K562 (cell line): ENCODE results near the gene HDAC9. TPM values are rescaled to one million over a fixed set of nuclear protein-coding genes. Genes with fewer than 3 reads are reported as not detected.

Experiments used
- ATAC-seq: fragments of 200-7000 bp; cut with Tn5 transposase; 3 replicates; pipeline ENCODE4 v1.9.1; 2020; ENCODE audit warnings: moderate library complexity
- BruUV-seq: library from RNA; stranded (reverse); fragments of 400-500 nt; replicated peaks from 2 replicates; lab custom pipeline; 2021; lab: Mats Ljungman, UMichigan
- CTCF ChIA-PET: fragments of 300-600 bp; formaldehyde crosslinking; extraction: SDS; loops from one replicate; lab custom pipeline; 2021; ENCODE audit warnings: low intra/inter-chr PET ratio; lab: Yijun Ruan, JAX
- POLR2A ChIA-PET: fragments of 300-600, 350-650 bp; sonication (Branson Sonifier 250); formaldehyde crosslinking; extraction: SDS; loops from one replicate; lab custom pipeline; 2021; ENCODE audit warnings: antibody characterized with exemption, inconsistent platforms; lab: Yijun Ruan, JAX
- DNase-seq, 4 experiments: peaks; one replicate each; pipeline versions ENCODE4 v3.0.0 to v3.0.0-alpha.2; 2011 to 2018; ENCODE audit warnings: low spot score in 3 of 4, mixed read lengths in 3 of 4; ENCODE audit errors: extremely low read depth in 1 of 4
- FAIRE-seq: peaks from 2 replicates; lab custom pipeline; 2011; peaks lifted over from hg19 to GRCh38; lab: Jason Lieb, UNC
- H2AFZ ChIP-seq: 2 replicates; pipeline ENCODE4 v1.6.0; 2011; ENCODE audit warnings: low read depth, low read length, control low read depth, inconsistent platforms
- H3K27ac ChIP-seq: fragments of 200-600 bp; 3 replicates; pipeline ENCODE4 v1.8.0; 2011; ENCODE audit warnings: low read depth, mild to moderate bottlenecking, control low read depth, inconsistent platforms, low read length, moderate library complexity, mixed read lengths; ENCODE audit errors: extremely low read depth
- H3K27me3 ChIP-seq, 2 experiments: fragments of 300-600 bp in 1 of 2; 2 replicates in 1 of 2; 3 replicates in 1 of 2; pipeline versions ENCODE4 v1.6.0 to v1.8.0; 2011; ENCODE audit warnings: inconsistent platforms in 2 of 2, low read length in 2 of 2, mild to moderate bottlenecking in 1 of 2, mixed read lengths in 1 of 2, moderate library complexity in 1 of 2; ENCODE audit not compliant: control insufficient read depth in 2 of 2, insufficient read depth in 2 of 2
- H3K36me3 ChIP-seq: fragments of 300-600 bp; 3 replicates; pipeline ENCODE4 v1.8.0; 2011; ENCODE audit warnings: mild to moderate bottlenecking, low read length, inconsistent platforms; ENCODE audit not compliant: control insufficient read depth, insufficient read depth
- H3K4me1 ChIP-seq, 2 experiments: fragments of 200-600 bp in 1 of 2; replicated peaks in 1 of 2; 2 replicates in 1 of 2; 3 replicates in 1 of 2; pipeline versions ENCODE4 v1.5.1 to v1.8.0; 2011; ENCODE audit warnings: inconsistent platforms in 2 of 2, low read length in 2 of 2, mild to moderate bottlenecking in 1 of 2, mixed read lengths in 1 of 2, moderate library complexity in 1 of 2; ENCODE audit not compliant: control insufficient read depth in 2 of 2, insufficient read depth in 2 of 2
- H3K4me2 ChIP-seq: 2 replicates; pipeline ENCODE4 v1.6.1; 2011; ENCODE audit warnings: low read length, control low read depth, inconsistent platforms, mixed read lengths; ENCODE audit not compliant: insufficient read depth
- H3K4me3 ChIP-seq: fragments of 200-600 bp; sonication (generic), shearing (Covaris generic); 2 replicates; pipeline ENCODE4 v1.5.1; 2016; ENCODE audit warnings: control low read depth, inconsistent platforms
- H3K79me2 ChIP-seq: fragments of 200-600 bp; 3 replicates; pipeline ENCODE4 v1.8.0; 2011; ENCODE audit warnings: low read length, inconsistent platforms; ENCODE audit not compliant: control insufficient read depth, insufficient read depth
- H3K9ac ChIP-seq, 2 experiments: 2 replicates each; pipeline versions ENCODE4 v1.6.0 to v1.6.1; 2011; ENCODE audit warnings: low read depth in 2 of 2, low read length in 2 of 2, control low read depth in 1 of 2, inconsistent platforms in 1 of 2, mild to moderate bottlenecking in 1 of 2, mixed read lengths in 1 of 2; ENCODE audit not compliant: insufficient read depth in 1 of 2
- H3K9me1 ChIP-seq: one replicate; pipeline ENCODE4 v1.6.0; 2011; ENCODE audit warnings: inconsistent platforms, mild to moderate bottlenecking, low read length, moderate library complexity; ENCODE audit not compliant: control insufficient read depth, insufficient read depth
- H3K9me3 ChIP-seq: replicated peaks from 2 replicates; pipeline ENCODE4 v1.5.1; 2011; ENCODE audit warnings: low read depth, low read length, inconsistent platforms; ENCODE audit not compliant: control insufficient read depth, insufficient read depth
- H4K20me1 ChIP-seq: replicated peaks from 2 replicates; pipeline ENCODE4 v1.6.1; 2011; ENCODE audit warnings: low read length, inconsistent platforms, mixed read lengths; ENCODE audit not compliant: control insufficient read depth, insufficient read depth
- L3MBTL2 ChIP-seq: fragments of 450-650 bp; IDR thresholded peaks from 2 replicates; pipeline ENCODE4 v1.6.1; 2016; ENCODE audit warnings: mild to moderate bottlenecking, moderate library complexity
- MCM3 ChIP-seq: fragments of 450-650 bp; IDR thresholded peaks from 2 replicates; pipeline ENCODE4 v1.6.1; 2016
- MNT ChIP-seq, 2 experiments: fragments of 450-650 bp; conservative IDR thresholded peaks; 2 replicates each; pipeline ENCODE4 v1.6.1; 2017; ENCODE audit warnings: mild to moderate bottlenecking in 2 of 2, moderate library complexity in 2 of 2
- PATZ1 ChIP-seq: fragments of 250-450 bp; sonication (Bioruptor Pico); IDR thresholded peaks from 2 replicates; pipeline ENCODE4 v1.5.0; 2020; ENCODE audit warnings: mild to moderate bottlenecking, borderline replicate concordance
- RFX1 ChIP-seq: fragments of 450-650 bp; IDR thresholded peaks from 2 replicates; pipeline ENCODE4 v1.6.1; 2016; ENCODE audit warnings: mild to moderate bottlenecking, moderate library complexity
- TOE1 ChIP-seq, 2 experiments: fragments of 450-650 bp in 1 of 2; sonication (generic) in 1 of 2; formaldehyde crosslinking in 1 of 2; IDR thresholded peaks; 2 replicates each; pipeline versions ENCODE4 v1.7.1 to v1.8.0; 2016 to 2022; ENCODE audit warnings: borderline replicate concordance in 2 of 2, mild to moderate bottlenecking in 2 of 2, antibody characterized with exemption in 1 of 2, inconsistent platforms in 1 of 2, low read depth in 1 of 2, missing genetic modification reagents in 1 of 2, moderate library complexity in 1 of 2
- ZBTB17 ChIP-seq: fragments of 450-650 bp; formaldehyde crosslinking; IDR thresholded peaks from 2 replicates; pipeline ENCODE4 v1.4.0; 2020; ENCODE audit warnings: mild to moderate bottlenecking
- ZBTB40 ChIP-seq, 2 experiments: fragments of 450-650 bp in 1 of 2; sonication (generic) in 1 of 2; formaldehyde crosslinking in 1 of 2; IDR thresholded peaks; 2 replicates each; pipeline versions ENCODE4 v1.7.1 to v1.9.0; 2016 to 2022; ENCODE audit warnings: inconsistent platforms in 1 of 2, mild to moderate bottlenecking in 1 of 2, missing genetic modification reagents in 1 of 2
- ZKSCAN3 ChIP-seq: fragments of 250-450 bp; sonication (Bioruptor Pico); IDR thresholded peaks from 2 replicates; pipeline ENCODE4 v1.4.0; 2020
- WGBS: fragments of 100-300 bp; shearing (Covaris generic); methylation state at CpG from one replicate; pipeline ENCODE4 v1.1.6; 2016; ENCODE audit warnings: low coverage, mixed read lengths; ENCODE audit not compliant: insufficient coverage; ENCODE audit errors: missing lambda C conversion rate; 5-methylcytosine and 5-hydroxymethylcytosine counted together
- in situ Hi-C: fragments of 300-500 bp; cut with MboI; formaldehyde crosslinking; loops from 4 replicates; pipeline ENCODE4 v1.15.0; 2018; ENCODE audit warnings: inconsistent platforms, mixed read lengths
- intact Hi-C: fragments of 100-400 bp; cut with micrococcal nuclease; formaldehyde crosslinking; loops from 2 replicates; pipeline ENCODE4 v1.14.2; 2022
- polyA plus RNA-seq, 8 experiments: library from polyadenylated mRNA; depleted of rRNA in 4 of 8; stranded (reverse) in 5 of 8; unstranded in 3 of 8; fragments of >200 nt; fragmentation: Nextera tagmentation in 2 of 8; fragmentation: Illumina TruSeq in 1 of 8; extraction: Ambion mirVana in 2 of 8; extraction: Trizol in 1 of 8; gene quantifications; 2 replicates each; pipeline versions ENCODE4 v1.2.1 to v1.2.3, GENCODE V29; 2011 to 2014; ENCODE audit warnings: inconsistent platforms in 1 of 8, missing spikeins in 1 of 8
- total RNA-seq, 7 experiments: library from RNA; depleted of rRNA in 6 of 7; stranded (reverse); fragments of >200 nt in 6 of 7; fragmentation: Illumina TruSeq in 2 of 7; extraction: Trizol in 2 of 7; gene quantifications; 2 replicates each; pipeline versions ENCODE4 v1.2.1 to v1.2.3, GENCODE V29; 2011 to 2021; ENCODE audit warnings: low replicate concordance in 1 of 7

Gene HDAC9
- total and polyA plus RNA-seq, 9 of the 15 experiments (the other 6 are each of a cell fraction or from before 2014, with no cell fraction given): 0.08 to 0.91 (median 0.33) TPM

GRCh38 chr7:18494406-18494805 lies 1.1 kb upstream of the HDAC9 start:
- H3K4me2 ChIP-seq: no peak overlapping the region
- ATAC-seq (no peak), FAIRE-seq (no peak), DNase-seq (no peak)
- H3K9me3 ChIP-seq: no peaks in the 10 kb centered on the region
- no peaks in the 10 kb centered on the region for H4K20me1 ChIP-seq
- no peak overlapping the region for H3K27ac ChIP-seq
- no peak overlapping the region for H3K9ac ChIP-seq
- no peaks in the 10 kb centered on the region for H3K9me1 ChIP-seq
- H3K36me3 ChIP-seq: no peaks in the 10 kb centered on the region
- H3K79me2 ChIP-seq: no peaks in the 10 kb centered on the region
- no TSS peak for BruUV-seq
- POLR2A ChIA-PET: no interaction called here
- H3K4me3 ChIP-seq: no peak overlapping the region
- in situ Hi-C loops (no loop called here), intact Hi-C loops (no loop called here)
- CTCF ChIA-PET: no interaction called here
- WGBS: 2% methylated on average over 3 of the region's 3 CpGs
- no peak overlapping the region for H2AFZ ChIP-seq
- no peaks in the 10 kb centered on the region for H3K27me3 ChIP-seq
- H3K4me1 ChIP-seq: no peaks in the 10 kb centered on the region
- no peak for TF ChIP-seq MNT (conservative IDR thresholded peaks at IDR 0.05)
- TF ChIP-seq ZBTB40 (IDR thresholded peaks at IDR 0.05): no peak
- TF ChIP-seq ZBTB40 (CRISPR knock-in tag; IDR thresholded peaks at IDR 0.05): no peak
- TF ChIP-seq TOE1 (IDR thresholded peaks at IDR 0.05; ENCODE audit: borderline replicate concordance): no peak
- no peak for TF ChIP-seq TOE1 (CRISPR knock-in tag; IDR thresholded peaks at IDR 0.05; ENCODE audit: borderline replicate concordance, low read depth)
- TF ChIP-seq ZBTB17 (CRISPR knock-in tag): no peak
- TF ChIP-seq RFX1: no peak
- no peak for TF ChIP-seq MCM3
- no peak for TF ChIP-seq ZKSCAN3 (CRISPR knock-in tag)
- TF ChIP-seq PATZ1 (CRISPR knock-in tag): no peak
- no peak for TF ChIP-seq L3MBTL2
